ENCODE results near the gene PRLR.
"Not testable (repeated sequence)": the region's sequence is repeated elsewhere in the genome, so short reads cannot be mapped to it uniquely, and the experiment has no call there.

The PRLR gene

DNA sequence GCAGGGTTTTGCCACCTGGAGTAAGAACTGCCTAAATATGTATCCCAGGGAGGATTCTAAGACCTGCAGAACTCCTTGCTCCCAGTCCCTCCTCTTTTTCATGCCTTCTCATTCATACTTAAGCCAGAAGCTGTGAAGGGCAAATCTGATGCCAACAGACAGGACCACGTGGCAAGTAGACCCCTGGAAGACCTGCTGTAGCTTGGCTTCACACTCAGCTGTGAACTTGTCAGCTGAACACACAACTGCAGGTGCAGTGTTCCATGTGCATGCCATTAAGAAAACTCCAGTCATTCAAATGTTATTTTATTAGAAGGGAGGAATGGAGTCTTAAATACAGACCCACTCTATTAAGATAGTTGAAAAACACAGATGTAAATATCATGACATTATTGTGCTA, 103.3 kb downstream of the PRLR start:
- no peak for DNase-seq (ENCODE audit: low spot score)

DNA sequence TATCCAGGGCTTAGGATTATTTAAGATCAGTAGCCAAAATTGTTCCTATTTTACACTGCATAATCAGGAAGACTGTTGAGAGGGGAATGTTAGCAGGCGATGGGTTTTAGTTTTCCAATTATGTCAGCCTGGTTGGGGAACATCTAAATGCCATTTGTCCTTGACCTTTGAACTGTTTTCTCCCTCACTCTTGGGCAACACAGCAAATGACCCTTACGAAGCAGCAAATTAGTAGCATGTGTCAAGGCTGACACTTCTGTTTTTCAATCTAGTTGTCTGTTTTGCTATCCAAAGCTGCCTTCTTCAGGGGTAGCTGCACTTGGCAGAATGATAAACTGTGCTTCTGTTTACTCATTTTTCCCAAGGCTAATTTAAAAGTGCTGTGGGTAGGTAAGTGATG, 104.5 kb downstream of the PRLR start:
- DNase-seq (ENCODE audit: low spot score) = no peak

DNA sequence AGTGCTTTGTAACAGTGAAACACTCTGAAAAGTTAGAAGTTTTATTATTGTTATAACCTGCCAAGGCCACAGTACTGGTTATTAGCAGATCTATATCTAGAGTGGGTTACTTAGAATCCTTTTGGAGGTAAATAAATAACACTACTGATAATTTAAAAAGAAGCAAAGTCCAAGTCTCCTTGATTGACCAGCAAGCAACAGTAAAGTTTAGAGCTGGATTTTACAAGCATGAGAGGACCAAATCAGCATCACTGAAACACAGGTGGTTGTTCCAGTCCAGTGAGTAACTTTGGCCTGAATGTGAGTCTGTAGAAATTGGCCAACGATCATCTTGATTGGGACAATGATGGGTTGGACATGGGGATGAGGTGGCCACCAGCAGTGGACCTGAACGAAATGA, 105.4 kb downstream of the PRLR start:
- no peak for DNase-seq (ENCODE audit: low spot score)

DNA sequence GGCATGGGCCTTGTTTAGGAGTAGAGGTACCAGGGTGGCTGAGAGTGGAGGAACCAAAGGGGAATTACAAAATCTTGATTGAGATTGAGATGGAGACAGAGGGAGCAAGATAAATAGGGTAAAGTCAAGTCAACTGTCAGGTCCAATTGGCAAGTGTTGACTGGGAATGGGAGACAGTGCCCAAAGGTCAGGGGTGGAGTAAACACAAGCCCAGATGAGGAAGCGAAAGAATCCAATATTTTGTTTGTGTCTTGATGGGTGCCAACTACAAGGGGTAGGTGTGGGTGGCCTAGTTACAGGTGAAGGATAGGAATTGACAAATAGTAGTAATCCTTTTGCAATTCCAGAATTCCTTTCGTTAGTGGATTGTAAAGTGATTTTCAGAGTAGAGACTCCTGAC, 107.5 kb downstream of the PRLR start:
- no peak for DNase-seq (ENCODE audit: low spot score)

DNA sequence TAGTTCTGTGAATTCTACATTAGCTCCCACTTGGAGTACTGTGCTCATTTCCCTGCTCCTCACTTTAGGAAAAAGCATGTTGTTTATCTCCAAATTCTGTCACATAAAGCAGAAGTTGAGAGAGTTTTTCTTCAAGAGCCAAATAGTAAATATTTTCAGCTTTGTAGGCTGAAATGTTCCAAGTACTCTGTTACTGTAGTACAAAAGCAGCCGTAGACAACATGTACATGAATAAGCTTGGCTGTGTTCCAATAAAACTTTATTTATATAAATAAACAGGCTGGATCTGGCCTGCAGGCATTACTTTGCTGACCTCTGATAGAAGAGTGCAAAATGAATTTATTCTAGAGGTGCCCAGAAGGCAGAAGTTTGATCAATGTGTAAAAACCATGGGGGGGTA, 109.6 kb downstream of the PRLR start:
- no peak for DNase-seq (ENCODE audit: low spot score)

DNA sequence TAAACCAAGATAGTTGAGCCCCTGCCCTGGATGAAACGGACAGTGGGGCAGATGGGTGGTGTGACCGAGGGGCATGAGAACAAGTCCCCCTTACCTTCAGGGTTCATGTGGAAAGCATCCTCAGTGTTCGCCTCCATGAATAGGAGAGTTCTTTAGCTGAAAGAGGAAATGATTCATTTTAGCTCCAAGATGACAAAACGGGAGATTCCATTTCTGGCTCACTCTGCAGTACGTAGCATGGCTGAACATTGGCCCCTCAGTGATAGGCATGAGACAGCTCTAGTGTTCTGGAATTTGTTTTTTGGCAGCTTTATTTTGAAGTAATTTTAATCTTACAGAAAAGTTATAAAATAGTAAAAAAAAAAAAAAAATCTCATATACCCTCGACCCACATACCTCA, 112.3 kb downstream of the PRLR start:
- DNase-seq (ENCODE audit: low spot score) = no peak

DNA sequence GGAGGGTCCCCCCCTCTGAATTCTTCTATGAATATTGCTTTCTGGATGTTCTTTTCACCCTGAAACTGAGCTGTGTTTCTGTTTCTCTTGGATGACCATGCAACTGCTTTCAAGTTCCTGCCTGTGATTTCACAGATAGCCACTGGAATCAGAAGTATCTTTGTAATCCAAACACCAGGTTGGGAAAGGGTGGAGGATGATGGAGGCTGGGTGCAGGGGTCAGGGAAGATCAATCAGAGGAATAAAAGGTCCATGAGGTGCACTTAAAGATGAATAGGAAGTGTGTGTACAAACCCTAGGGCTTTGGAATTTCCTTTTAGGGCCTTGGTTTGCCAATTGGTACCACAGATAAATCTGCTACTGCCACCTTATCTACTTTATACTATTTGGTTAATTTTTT, 114.4 kb downstream of the PRLR start:
- DNase-seq (ENCODE audit: low spot score) = no peak

DNA sequence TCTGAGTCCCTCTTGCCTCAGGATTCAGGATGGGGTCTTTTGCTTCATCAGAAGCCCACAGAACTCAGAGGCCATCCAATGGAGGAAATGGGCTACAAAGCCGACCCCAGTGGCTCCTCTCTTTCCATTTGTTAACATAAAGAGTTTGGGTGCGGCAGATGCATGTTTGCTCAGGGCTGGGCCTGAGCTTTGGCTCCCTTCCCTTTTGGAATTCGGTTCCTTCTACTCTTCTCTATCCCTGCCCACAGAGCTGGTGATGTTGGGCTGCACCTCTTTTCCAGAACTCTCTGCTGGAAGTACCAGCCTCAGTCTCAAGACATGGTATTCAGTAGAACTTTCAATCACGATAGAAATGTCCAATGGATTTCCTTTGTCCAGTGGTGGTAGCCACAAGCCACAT, 115.6 kb downstream of the PRLR start:
- no peak for DNase-seq (ENCODE audit: low spot score)

DNA sequence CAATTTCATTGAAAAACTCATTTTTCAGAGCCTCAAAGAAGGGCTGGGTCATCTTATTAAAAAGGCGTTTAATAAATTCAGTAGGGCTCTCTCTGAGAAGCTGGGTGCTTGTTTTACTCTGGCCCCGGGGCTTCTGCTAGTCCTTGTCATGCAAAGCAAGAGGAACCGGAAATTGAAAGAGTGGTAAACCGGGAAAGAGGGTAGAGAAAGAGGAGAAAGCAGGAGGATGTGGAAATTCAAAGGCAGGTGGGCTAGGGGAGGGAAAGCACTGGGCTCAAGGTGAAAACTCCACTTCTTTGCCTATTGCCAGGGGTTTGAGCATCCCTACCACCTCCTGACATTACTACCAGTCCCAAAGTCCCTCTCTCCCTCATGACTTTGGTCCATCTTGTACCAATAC, 118.0 kb downstream of the PRLR start:
- DNase-seq (ENCODE audit: low spot score) = no peak

DNA sequence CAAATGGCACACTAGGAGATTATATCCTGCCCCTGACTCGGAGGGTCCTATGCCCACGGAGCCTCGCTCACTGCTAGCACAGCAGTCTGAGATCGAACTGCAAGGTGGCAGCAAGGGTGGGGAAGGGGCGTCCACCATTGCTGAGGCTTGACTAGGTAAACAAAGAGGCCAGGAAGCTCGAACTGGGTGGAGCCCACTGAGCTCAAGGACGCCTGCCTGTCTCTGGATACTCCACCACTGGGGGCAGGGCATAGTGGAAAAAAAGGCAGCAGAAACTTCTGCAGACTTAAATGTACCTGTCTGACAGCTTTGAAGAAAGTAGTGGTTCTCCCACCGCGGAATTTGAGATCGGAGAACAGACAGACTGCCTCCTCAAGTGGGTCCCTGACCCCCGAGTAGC, 125.7 kb downstream of the PRLR start:
- DNase-seq (ENCODE audit: low spot score) = not testable (repeated sequence)

DNA sequence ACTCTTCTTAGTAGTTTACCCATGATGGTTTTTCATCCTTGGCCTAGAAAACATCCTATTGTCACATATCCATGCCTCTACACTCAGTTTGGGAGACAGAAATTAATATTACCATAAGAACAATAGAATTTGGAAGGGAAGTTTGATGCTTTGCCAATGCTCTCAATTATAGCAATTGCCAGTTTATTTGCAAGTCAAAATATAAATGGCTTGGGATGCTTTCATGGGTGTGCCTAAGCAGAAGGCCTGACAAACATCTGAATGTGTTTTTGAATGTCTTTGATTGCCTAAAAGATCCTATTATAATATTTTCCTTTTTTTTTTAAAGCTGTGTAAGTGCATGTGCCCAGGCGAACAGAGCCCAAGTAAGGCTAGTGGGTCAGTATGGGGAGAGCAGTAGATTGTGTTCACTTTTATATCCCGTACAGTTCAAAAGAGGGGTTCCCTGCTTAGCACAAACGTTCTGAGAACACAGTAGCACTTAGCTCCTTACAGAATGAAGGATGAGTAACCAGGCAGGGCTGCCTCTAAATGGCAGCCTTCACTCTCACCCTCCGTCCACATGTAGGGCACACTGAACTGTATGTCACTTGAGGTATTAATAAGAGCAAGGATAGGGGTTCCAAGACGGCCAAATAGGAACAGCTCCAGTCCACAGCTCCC, 126.5 kb downstream of the PRLR start:
- DNase-seq (ENCODE audit: low spot score) = no peak

DNA sequence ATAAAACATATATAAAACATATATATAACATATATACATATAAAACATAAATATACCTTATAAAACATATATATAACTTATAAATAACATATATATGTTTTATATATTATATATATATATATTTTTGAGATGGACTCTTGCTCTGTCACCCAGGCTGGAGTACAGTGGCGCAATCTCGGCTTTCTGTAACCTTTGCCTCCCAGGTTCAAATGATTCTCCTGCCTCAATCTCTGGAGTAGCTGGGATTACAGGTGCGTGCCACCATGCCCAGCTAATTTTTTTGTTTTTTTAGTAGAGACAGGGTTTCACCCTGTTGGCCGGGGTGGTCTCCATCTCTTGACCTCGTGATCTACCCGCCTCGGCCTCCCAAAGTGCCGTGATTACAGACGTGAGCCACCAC, 128.6 kb downstream of the PRLR start:
- DNase-seq (ENCODE audit: low spot score) = not testable (repeated sequence)

DNA sequence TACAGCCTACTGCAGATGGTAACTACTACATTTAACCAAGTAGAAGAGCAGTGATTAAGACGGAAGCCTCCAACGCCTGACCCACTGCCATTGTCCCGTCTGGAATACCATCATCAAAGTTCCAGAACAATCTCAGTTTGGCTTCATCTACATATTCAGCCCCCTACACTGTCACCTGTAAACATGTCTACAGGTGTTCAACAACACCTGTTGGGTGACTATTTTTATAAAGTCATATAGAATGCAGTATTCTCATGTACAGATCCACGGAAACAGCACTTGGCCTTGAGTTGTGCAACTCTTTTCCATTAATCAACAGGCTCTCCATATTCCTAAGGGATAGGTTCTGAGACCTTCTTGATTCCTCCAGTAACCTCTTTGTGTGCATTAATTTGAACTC, 129.3 kb downstream of the PRLR start:
- no peak for DNase-seq (ENCODE audit: low spot score)

DNA sequence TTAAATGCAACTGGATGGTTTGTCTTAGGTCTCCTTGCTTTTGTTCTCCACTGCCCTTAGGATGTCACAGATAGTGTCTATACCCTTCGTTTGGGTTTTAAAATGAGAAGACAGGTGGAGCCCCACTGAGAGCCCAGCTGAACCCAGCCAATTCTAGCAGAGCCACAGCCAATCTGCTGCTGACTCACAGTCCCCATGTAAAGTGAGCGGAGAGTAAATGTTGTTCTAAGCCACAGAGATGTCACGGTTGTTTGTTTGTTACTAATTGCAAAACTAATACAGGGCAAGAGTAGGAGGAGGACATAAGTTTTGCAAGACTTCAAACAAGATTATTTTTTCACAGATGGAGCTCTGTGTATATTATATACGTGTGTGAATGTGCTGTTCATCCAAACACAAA, 132.1 kb downstream of the PRLR start:
- DNase-seq (ENCODE audit: low spot score) = no peak

DNA sequence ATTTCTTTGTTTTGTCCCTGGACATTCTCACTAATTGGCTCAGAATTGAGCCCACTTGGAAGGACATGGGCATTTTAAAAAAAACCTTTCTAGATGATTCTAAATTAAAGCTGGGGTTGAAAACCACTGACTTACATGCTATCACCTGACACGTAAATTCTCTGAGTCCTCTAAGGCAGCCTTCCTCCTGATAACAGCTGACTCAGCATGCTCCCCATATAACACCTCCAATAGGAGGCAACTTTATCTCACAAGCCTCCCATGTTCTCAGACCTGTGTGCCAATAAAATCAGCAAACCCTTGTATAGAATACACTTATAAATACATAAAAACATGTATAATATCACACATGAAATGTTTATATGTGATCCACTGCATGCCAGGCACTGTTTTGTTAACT, 133.4 kb downstream of the PRLR start:
- DNase-seq (ENCODE audit: low spot score) = no peak

DNA sequence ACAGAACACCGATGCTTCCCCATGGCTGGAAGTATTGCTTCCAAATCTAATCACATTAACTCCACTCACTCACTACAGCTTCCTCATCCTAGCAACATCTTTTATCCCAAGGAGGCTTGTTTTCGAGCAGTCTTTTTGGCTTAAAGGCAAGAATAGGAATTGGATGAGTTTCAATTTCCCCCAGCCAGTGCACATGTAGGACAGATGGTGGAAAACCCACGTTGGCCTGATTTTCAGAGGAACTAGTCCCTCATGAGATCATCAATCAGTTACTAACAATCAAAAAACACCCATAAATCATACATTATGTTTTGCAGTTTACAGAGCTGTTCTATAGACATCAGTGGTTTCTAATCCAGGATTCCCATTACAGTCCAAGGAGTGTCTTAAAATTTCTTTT, 134.1 kb downstream of the PRLR start:
- no peak for DNase-seq (ENCODE audit: low spot score)

DNA sequence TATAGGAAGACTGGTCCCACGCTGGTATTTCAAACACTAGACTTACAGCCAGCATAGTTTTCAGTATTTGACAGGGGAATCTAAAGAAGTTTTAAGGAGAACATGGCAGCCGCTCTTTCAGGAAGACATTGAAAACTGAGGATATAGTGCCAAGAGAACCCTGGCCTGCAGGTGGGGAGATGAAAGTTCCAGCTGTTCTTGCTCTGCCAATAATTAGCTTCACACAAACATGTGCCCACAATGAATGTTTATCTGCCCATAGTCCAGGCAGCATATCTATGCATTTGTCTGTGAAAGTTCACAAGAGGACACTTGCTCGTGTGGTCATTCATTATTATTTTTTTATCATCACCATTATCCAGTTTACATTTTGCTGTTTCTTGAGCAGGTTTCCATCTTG, 134.9 kb downstream of the PRLR start:
- no peak for DNase-seq (ENCODE audit: low spot score)

DNA sequence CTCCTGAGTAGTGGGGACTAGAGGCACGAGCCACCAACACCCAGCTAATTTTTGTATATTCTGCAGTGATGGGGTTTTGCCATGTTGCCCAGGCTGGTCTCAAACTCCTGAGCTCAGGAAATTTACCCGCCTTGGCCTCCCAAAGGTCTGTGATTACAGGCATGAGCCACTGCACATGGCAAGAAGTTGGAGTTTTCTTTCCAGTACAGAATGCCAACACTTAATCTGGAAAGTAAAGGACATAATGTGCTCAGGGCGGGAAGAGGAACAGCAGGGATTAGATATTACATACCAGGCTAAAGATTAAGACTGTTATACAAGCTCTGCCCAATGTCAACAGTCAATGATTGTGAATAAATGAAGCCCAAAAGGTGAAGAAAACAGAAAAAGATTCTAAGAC, 135.3 kb downstream of the PRLR start:
- DNase-seq (ENCODE audit: low spot score) = no peak

DNA sequence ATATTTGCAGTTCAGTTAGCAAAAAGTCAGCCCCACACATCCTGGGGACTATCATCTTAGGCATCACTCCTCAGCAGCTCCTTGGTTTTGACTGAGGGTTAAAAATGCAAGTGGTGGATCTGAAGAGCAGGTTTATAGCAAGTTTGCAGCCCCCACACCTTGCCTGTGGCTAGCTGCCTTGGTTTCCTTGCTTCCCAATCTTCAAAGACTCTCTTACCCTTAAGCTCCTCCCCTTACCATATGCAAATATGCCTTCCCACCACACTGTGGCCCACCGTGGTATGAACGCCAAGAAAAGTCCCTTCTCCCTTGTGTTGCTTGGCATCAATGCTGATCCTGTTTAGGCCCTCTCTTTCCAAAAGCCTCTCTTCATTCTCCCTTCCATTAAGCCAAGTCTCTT, 137.6 kb downstream of the PRLR start:
- DNase-seq (ENCODE audit: low spot score) = no peak

DNA sequence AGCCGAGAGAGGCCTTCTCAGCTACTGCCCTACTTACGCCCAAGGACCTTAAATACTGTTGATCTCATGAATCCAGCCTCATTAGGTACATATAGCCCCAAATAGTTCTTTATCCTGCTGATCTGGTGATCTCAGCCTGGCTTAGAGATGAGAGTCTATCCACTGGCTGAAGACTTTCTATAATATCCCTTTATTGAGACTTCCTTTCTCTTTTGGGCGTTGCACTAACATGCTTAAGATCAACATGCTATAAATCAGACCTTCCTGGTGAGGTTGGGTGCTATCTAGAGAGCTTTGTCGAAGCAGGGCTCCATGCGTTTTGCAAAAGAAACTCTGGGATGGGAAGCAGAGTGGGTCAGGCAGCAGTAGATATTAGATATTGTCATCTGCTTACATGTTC, 138.6 kb downstream of the PRLR start:
- DNase-seq (ENCODE audit: low spot score) = no peak

DNA sequence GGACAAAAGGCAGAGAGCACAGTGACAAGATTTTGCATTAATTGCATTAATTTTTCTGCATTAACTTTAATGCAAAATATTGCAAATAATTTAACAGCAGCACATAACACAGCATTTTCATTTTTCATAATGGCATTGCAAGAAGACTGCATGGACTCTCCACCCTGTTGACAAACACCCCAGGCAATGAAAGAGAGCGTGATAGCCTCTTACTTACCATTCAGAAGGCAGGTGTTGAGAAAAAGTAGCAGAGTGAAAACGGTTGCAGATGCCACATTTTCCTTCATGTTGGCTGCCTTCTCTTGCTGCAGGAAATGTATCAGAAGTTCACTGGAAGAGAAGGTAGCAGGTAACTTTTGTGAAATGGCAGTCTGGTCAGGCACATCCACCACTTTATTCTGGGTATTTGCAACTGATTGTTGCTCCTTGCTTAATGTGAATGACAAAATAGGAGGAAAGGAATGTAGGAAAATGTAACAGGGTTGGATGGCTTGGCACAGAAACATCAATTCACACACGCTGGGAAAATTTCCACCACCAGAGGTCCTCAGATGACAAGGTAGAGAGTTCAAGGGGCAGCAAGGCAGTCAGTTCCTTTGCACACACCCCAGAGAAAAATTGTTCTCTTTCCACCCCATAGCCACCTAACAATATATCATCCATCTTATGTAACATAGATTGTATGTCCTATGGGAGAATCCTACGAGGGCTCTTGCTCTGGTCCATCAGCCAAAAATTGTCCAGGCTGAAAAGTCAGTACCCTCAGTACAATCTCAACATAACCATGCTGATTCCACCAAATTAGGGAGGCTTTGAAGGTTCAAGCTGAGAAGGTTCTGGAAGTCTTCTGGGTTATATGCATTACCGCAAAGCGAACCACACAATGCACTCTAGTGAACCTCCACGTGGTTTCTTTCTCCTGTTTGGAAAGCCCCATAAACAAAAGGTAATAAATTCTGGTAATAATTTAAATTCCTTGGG, 140.7 kb downstream of the PRLR start:
- peak; percentile 61 for DNase-seq (ENCODE audit: low spot score)

DNA sequence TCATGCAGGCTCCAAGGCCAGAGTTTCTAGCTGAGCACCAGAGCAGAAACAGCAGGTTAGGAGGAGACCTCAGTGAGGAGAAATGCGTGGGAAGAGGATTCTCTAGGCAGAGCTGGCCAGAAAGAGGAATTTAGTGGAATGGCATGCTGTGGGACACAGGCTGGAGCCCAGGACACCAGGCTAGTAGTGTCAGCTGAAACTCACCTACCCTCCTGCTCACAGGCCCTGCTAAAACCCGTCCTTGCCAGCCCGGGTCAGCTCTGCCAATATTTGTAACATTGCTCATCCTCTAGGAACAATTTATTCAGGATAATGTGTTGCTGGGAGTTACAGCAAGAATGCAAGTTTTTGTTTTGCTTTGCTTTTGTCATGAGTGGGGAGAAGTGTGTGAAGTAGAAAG, 142.3 kb downstream of the PRLR start:
- DNase-seq (ENCODE audit: low spot score) = no peak

DNA sequence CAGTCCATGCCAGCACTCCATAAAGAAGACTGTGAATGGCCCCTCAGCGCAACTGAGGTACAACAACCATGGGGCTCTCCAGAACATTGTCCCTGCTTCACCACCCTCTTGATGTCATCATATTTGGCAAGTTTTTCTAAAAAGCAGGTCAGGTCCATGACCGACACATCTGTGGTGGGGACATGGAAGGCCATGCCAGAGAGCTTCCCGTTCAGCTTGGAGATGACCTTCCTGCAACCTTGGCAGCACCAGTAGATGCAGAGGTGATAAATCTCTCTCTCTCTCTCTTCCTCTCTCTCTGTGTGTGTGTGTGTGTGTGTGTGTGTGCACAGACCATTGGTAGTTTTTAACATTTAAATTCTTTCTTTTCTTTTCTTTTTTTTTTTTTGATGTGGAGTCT, 147.1 kb downstream of the PRLR start:
- no peak for DNase-seq (ENCODE audit: low spot score)

DNA sequence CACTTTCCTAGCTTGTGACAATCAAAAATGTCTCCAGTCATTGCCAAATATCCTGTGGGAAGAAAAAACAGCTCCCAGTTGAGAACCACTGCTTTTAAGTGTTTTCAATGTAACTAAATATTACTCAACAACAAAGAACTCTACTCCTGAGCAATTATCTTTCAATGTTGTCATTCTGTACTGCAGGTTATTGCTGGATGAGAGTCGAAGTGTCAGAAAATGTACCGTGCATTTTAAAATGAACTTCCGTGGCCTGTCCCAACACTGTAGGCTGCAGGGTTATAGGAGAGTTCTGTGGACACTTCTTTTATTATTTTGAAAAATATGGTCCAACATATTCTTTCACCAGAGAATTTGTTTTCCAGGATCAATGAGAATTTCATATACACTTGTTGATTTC, 147.8 kb downstream of the PRLR start:
- no peak for DNase-seq (ENCODE audit: low spot score)
